ENCODE results near the gene NUAK2. TPM values are rescaled to one million over a fixed set of nuclear protein-coding genes. Genes with fewer than 3 reads are reported as not detected.

The NUAK2 gene
- total and polyA plus RNA-seq, 2 of the 8 experiments (the other 6 are each of a cell fraction or from before 2014, with no cell fraction given), result 9.4 to 12.9 TPM

DNA sequence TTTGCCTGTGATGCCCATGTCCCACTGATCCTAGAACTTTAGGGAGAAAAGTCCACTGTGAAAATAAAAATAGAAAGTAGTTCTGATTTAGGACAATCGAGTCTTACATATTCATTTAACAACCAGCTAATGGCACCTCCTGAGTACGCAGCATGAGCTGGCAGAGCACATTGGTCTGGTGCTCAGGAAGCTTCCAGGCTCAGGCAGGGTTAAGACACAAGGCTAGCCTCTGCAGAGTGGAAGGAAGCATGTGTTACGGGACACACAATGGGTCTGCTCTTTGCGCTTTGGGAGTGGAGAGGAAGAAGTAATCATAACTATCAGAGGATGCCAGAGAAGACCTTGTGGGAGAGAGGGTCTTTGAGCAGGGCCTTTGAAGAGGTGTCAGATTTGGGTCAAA lies 39.3 kb upstream of the NUAK2 start (continued):
- TF ChIP-seq, protein P1, sequence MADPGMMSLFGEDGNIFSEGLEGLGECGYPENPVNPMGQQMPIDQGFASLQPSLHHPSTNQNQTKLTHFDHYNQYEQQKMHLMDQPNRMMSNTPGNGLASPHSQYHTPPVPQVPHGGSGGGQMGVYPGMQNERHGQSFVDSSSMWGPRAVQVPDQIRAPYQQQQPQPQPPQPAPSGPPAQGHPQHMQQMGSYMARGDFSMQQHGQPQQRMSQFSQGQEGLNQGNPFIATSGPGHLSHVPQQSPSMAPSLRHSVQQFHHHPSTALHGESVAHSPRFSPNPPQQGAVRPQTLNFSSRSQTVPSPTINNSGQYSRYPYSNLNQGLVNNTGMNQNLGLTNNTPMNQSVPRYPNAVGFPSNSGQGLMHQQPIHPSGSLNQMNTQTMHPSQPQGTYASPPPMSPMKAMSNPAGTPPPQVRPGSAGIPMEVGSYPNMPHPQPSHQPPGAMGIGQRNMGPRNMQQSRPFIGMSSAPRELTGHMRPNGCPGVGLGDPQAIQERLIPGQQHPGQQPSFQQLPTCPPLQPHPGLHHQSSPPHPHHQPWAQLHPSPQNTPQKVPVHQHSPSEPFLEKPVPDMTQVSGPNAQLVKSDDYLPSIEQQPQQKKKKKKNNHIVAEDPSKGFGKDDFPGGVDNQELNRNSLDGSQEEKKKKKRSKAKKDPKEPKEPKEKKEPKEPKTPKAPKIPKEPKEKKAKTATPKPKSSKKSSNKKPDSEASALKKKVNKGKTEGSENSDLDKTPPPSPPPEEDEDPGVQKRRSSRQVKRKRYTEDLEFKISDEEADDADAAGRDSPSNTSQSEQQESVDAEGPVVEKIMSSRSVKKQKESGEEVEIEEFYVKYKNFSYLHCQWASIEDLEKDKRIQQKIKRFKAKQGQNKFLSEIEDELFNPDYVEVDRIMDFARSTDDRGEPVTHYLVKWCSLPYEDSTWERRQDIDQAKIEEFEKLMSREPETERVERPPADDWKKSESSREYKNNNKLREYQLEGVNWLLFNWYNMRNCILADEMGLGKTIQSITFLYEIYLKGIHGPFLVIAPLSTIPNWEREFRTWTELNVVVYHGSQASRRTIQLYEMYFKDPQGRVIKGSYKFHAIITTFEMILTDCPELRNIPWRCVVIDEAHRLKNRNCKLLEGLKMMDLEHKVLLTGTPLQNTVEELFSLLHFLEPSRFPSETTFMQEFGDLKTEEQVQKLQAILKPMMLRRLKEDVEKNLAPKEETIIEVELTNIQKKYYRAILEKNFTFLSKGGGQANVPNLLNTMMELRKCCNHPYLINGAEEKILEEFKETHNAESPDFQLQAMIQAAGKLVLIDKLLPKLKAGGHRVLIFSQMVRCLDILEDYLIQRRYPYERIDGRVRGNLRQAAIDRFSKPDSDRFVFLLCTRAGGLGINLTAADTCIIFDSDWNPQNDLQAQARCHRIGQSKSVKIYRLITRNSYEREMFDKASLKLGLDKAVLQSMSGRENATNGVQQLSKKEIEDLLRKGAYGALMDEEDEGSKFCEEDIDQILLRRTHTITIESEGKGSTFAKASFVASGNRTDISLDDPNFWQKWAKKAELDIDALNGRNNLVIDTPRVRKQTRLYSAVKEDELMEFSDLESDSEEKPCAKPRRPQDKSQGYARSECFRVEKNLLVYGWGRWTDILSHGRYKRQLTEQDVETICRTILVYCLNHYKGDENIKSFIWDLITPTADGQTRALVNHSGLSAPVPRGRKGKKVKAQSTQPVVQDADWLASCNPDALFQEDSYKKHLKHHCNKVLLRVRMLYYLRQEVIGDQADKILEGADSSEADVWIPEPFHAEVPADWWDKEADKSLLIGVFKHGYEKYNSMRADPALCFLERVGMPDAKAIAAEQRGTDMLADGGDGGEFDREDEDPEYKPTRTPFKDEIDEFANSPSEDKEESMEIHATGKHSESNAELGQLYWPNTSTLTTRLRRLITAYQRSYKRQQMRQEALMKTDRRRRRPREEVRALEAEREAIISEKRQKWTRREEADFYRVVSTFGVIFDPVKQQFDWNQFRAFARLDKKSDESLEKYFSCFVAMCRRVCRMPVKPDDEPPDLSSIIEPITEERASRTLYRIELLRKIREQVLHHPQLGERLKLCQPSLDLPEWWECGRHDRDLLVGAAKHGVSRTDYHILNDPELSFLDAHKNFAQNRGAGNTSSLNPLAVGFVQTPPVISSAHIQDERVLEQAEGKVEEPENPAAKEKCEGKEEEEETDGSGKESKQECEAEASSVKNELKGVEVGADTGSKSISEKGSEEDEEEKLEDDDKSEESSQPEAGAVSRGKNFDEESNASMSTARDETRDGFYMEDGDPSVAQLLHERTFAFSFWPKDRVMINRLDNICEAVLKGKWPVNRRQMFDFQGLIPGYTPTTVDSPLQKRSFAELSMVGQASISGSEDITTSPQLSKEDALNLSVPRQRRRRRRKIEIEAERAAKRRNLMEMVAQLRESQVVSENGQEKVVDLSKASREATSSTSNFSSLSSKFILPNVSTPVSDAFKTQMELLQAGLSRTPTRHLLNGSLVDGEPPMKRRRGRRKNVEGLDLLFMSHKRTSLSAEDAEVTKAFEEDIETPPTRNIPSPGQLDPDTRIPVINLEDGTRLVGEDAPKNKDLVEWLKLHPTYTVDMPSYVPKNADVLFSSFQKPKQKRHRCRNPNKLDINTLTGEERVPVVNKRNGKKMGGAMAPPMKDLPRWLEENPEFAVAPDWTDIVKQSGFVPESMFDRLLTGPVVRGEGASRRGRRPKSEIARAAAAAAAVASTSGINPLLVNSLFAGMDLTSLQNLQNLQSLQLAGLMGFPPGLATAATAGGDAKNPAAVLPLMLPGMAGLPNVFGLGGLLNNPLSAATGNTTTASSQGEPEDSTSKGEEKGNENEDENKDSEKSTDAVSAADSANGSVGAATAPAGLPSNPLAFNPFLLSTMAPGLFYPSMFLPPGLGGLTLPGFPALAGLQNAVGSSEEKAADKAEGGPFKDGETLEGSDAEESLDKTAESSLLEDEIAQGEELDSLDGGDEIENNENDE (IDR thresholded peaks at IDR 0.05; ENCODE audit: insufficient replicate concordance, low read length), result no peak
- no peak for TF ChIP-seq CREB1 (IDR thresholded peaks at IDR 0.05)
- TF ChIP-seq, protein P2, sequence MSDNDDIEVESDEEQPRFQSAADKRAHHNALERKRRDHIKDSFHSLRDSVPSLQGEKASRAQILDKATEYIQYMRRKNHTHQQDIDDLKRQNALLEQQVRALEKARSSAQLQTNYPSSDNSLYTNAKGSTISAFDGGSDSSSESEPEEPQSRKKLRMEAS (IDR thresholded peaks at IDR 0.05), result no peak
- TF ChIP-seq CHD2 (IDR thresholded peaks at IDR 0.05; ENCODE audit: low read length), result no peak
